Thyroid gland (tissue), 4 donors: ENCODE measurements around the gene MYT1.

ENCODE experiments used
- CTCF ChIP-seq, 6 experiments: fragments of 200-600 bp in 3 of 6; fragments of 450-650 bp in 3 of 6; sonication (generic) in 3 of 6; IDR thresholded peaks; one replicate each; pipeline ENCODE4 v1.5.1; 2016 to 2019; ENCODE audit warnings: antibody characterized with exemption in 6 of 6, mild to moderate bottlenecking in 2 of 6, inconsistent platforms in 1 of 6, moderate library complexity in 1 of 6
- POLR2A ChIP-seq, 2 donors: fragments of 450-650 bp; IDR thresholded peaks; one replicate each; pipeline ENCODE4 v1.6.1; 2017; ENCODE audit warnings: antibody characterized with exemption in 2 of 2, mild to moderate bottlenecking in 2 of 2, moderate library complexity in 1 of 2

GRCh38 chr20:64207641-64208590, 43.7 kb downstream of the MYT1 start:
- no peak for TF ChIP-seq CTCF (IDR thresholded peaks at IDR 0.05)
- TF ChIP-seq POLR2A (IDR thresholded peaks at IDR 0.05), result no peak
